Measurements from ENCODE around the gene DDIT4. TPM values are rescaled to one million over a fixed set of nuclear protein-coding genes. Genes with fewer than 3 reads are reported as not detected.

DDIT4 gene
- total RNA-seq, 1 experiment from 2014 or later: 462 TPM

GRCh38 chr10:72251635-72252034 lies 22.1 kb upstream of the DDIT4 start:
- POLR2A ChIA-PET: interaction anchor here (0.5 kb wide), 1 partner anchor 22 kb away, joined by 3 read pairs; the partner anchor contains the start of gene DDIT4
- no TSS peak for BruUV-seq (replicated peaks)
- Histone ChIP-seq H3K9me3 (ENCODE audit: control insufficient read depth in 1 of 2, insufficient read depth in 1 of 2, low read depth in 1 of 2, low read length in 2 of 2) (no peaks in the 10 kb centered on the region), H2AFZ (ENCODE audit: low read depth, low read length, poor library complexity, severe bottlenecking) (no peak overlapping the region), H3K27ac (ENCODE audit: low read depth, low read length) (no peak overlapping the region), H3K9ac (ENCODE audit: low read length) (no peak overlapping the region), H3K9me2 (ENCODE audit: insufficient read depth) (no peaks in the 10 kb centered on the region), H3K79me2 (ENCODE audit: insufficient read depth, low read length) (no peaks in the 10 kb centered on the region), H3K4me1 (ENCODE audit: control insufficient read depth in 1 of 2, insufficient read depth in 2 of 2, low read length in 2 of 2) (peaks cover 32 to 43% of the 10 kb centered on the region in 2 experiments), H3K4me3 (replicated peaks in 1 of 2; ENCODE audit: low read depth in 1 of 2, low read length in 2 of 2) (no peak overlapping the region), H3K27me3 (ENCODE audit: insufficient read depth, low read length) (no peaks in the 10 kb centered on the region), H3K4me2 (ENCODE audit: low read length) (no peak overlapping the region), H3K36me3 (ENCODE audit: control insufficient read depth in 1 of 2, insufficient read depth in 2 of 2, low read length in 2 of 2) (no peaks in the 10 kb centered on the region), H4K20me1 (ENCODE audit: insufficient read depth) (no peaks in the 10 kb centered on the region)
- CTCF ChIA-PET: no interaction called here
- intact Hi-C loops (cut with micrococcal nuclease): no loop called here
- DNase-seq (ENCODE audit: low read depth, low spot score): no peak
- TF ChIP-seq EGR1 (IDR thresholded peaks at IDR 0.05; ENCODE audit: low read depth) (no peak), RAD21 (IDR thresholded peaks at IDR 0.05; ENCODE audit: low read depth) (no peak), ZBTB33 (IDR thresholded peaks at IDR 0.05; ENCODE audit: extremely low read depth, insufficient replicate concordance, low read length) (no peak), ELF1 (IDR thresholded peaks at IDR 0.05; ENCODE audit: borderline replicate concordance, low read depth) (no peak), POLR2A (IDR thresholded peaks at IDR 0.05; ENCODE audit: borderline replicate concordance, extremely low read depth, insufficient read depth, insufficient read length) (no peak)
- RAD21 ChIA-PET (ENCODE audit: low non-redundant PET in 1 of 2, low total read pairs in 2 of 2, uncharacterized antibody in 2 of 2, unreplicated experiment in 2 of 2): no interaction called here
- ATAC-seq: no peak

GRCh38 chr10:72252972-72253371 lies 20.8 kb upstream of the DDIT4 start:
- Histone ChIP-seq H3K27ac (ENCODE audit: low read depth, low read length) (no peak overlapping the region), H3K9me3 (ENCODE audit: control insufficient read depth in 1 of 2, insufficient read depth in 1 of 2, low read depth in 1 of 2, low read length in 2 of 2) (no peaks in the 10 kb centered on the region), H4K20me1 (ENCODE audit: insufficient read depth) (no peaks in the 10 kb centered on the region), H3K9me2 (ENCODE audit: insufficient read depth) (no peaks in the 10 kb centered on the region), H3K4me2 (ENCODE audit: low read length) (no peak overlapping the region), H3K27me3 (ENCODE audit: insufficient read depth, low read length) (no peaks in the 10 kb centered on the region), H3K4me1 (ENCODE audit: control insufficient read depth in 1 of 2, insufficient read depth in 2 of 2, low read length in 2 of 2) (peaks cover 29 to 46% of the 10 kb centered on the region in 2 experiments), H3K79me2 (ENCODE audit: insufficient read depth, low read length) (no peaks in the 10 kb centered on the region), H2AFZ (ENCODE audit: low read depth, low read length, poor library complexity, severe bottlenecking) (no peak overlapping the region), H3K4me3 (replicated peaks in 1 of 2; ENCODE audit: low read depth in 1 of 2, low read length in 2 of 2) (no peak overlapping the region), H3K36me3 (ENCODE audit: control insufficient read depth in 1 of 2, insufficient read depth in 2 of 2, low read length in 2 of 2) (no peaks in the 10 kb centered on the region), H3K9ac (ENCODE audit: low read length) (no peak overlapping the region)
- ChIA-PET CTCF (no interaction called here), POLR2A (interaction anchor here (1.0 to 3.5 kb wide), 3 partner anchors 21 to 79 kb away, joined by 3 to 22 read pairs (median 11); partner anchors contain the start of gene DDIT4), RAD21 (ENCODE audit: low non-redundant PET in 1 of 2, low total read pairs in 2 of 2, uncharacterized antibody in 2 of 2, unreplicated experiment in 2 of 2) (no interaction called here)
- intact Hi-C loops (cut with micrococcal nuclease): no loop called here
- no peak for ATAC-seq
- DNase-seq (ENCODE audit: low read depth, low spot score): no peak
- BruUV-seq (replicated peaks): no TSS peak
- TF ChIP-seq POLR2A (IDR thresholded peaks at IDR 0.05; ENCODE audit: borderline replicate concordance, extremely low read depth, insufficient read depth, insufficient read length): no peak
- TF ChIP-seq MAX (IDR thresholded peaks at IDR 0.05): no peak
- TF ChIP-seq EZH2 (IDR thresholded peaks at IDR 0.05): no peak
- TF ChIP-seq EZH2phosphoT487 (IDR thresholded peaks at IDR 0.05; ENCODE audit: borderline replicate concordance): no peak
- TF ChIP-seq SRF (IDR thresholded peaks at IDR 0.05; ENCODE audit: low read depth): no peak
- no peak for TF ChIP-seq RAD21 (IDR thresholded peaks at IDR 0.05; ENCODE audit: low read depth)
- no peak for TF ChIP-seq REST (IDR thresholded peaks at IDR 0.05; ENCODE audit: low read depth)
- no peak for TF ChIP-seq SP1 (IDR thresholded peaks at IDR 0.05; ENCODE audit: low read depth)
- no peak for TF ChIP-seq EGR1 (IDR thresholded peaks at IDR 0.05; ENCODE audit: low read depth)
- no peak for TF ChIP-seq CEBPB (IDR thresholded peaks at IDR 0.05; ENCODE audit: low read depth)

Data from HCT116 (cell line).